HG03064 (cell line): Measurements from ENCODE around the gene LTA.
"Not testable (repeated sequence)": the region's sequence is repeated elsewhere in the genome, so short reads cannot be mapped to it uniquely, and the experiment has no call there.

Experiments
- ATAC-seq: cut with Tn5 transposase; IDR thresholded peaks from one replicate; pipeline ENCODE4 v1.9.1; 2021; ENCODE audit warnings: low read depth; ENCODE audit not compliant: unreplicated experiment

LTA gene

GRCh38 chr6:31541658-31542521 lies 30.2 kb upstream of the LTA start, which contains the start of gene DDX39B:
DDX39B (minus strand) TSS chr6:31542003; CDS start chr6:31540532, 1,471 bp downstream.
- peak; percentile 58 for ATAC-seq

- ATAC-seq, result no peak
Measured at GRCh38 chr6:31543639-31544038, 28.4 kb upstream of the LTA start.

- ATAC-seq, result no peak
Measured at GRCh38 chr6:31544676-31545075, 27.4 kb upstream of the LTA start.

GRCh38 chr6:31545291-31545690 lies 26.8 kb upstream of the LTA start:
- ATAC-seq, result no peak

GRCh38 chr6:31546339-31546957 lies 25.6 kb upstream of the LTA start, which contains the start of gene ATP6V1G2:
ATP6V1G2 (minus strand) TSS chr6:31546608; CDS start chr6:31546559, 49 bp downstream.
- no peak for ATAC-seq

- ATAC-seq, result no peak
Measured at GRCh38 chr6:31546958-31547726, 24.9 kb upstream of the LTA start, which contains the start of gene NFKBIL1. NFKBIL1 (plus strand) TSS chr6:31547608; CDS start chr6:31547695, 87 bp downstream.

GRCh38 chr6:31547727-31548543 lies 24.2 kb upstream of the LTA start:
- ATAC-seq, result no peak

GRCh38 chr6:31548544-31548873 lies 23.6 kb upstream of the LTA start:
- ATAC-seq, result no peak

GRCh38 chr6:31551371-31551770 lies 20.7 kb upstream of the LTA start:
- ATAC-seq, result not testable (repeated sequence)

GRCh38 chr6:31556307-31556706 lies 15.8 kb upstream of the LTA start:
- ATAC-seq, result no peak

- no peak for ATAC-seq
Measured at GRCh38 chr6:31557443-31558317, 14.4 kb upstream of the LTA start.

GRCh38 chr6:31558318-31558625 lies 13.8 kb upstream of the LTA start:
- no peak for ATAC-seq

- ATAC-seq, result no peak
Measured at GRCh38 chr6:31558631-31559500, 13.2 kb upstream of the LTA start.

- ATAC-seq, result peak; percentile 14
Measured at GRCh38 chr6:31559606-31559957, 12.5 kb upstream of the LTA start.

- peak; percentile 51 for ATAC-seq
Measured at GRCh38 chr6:31559958-31560696, 12.0 kb upstream of the LTA start.

GRCh38 chr6:31560697-31561058 lies 11.4 kb upstream of the LTA start:
- ATAC-seq, result no peak

GRCh38 chr6:31567531-31568370 lies 4.3 kb upstream of the LTA start:
- no peak for ATAC-seq
